Right ventricle myocardium superior (tissue), 1 donor: ENCODE data around the gene ZKSCAN4. TPM values are rescaled to one million over a fixed set of nuclear protein-coding genes. Genes with fewer than 3 reads are reported as not detected.

Source experiments
- ATAC-seq: fragments of 200-7000 bp; cut with Tn5 transposase; one replicate; pipeline ENCODE4 v1.9.1; 2020; ENCODE audit warnings: mild to moderate bottlenecking; ENCODE audit not compliant: poor library complexity
- DNase-seq: peaks from one replicate; pipeline ENCODE4 v3.0.0-alpha.2; 2020
- intact Hi-C: fragments of 100-400 bp; cut with DNase I; formaldehyde crosslinking; loops from one replicate; pipeline ENCODE4 v1.11.2; 2022
- total RNA-seq: library from RNA; stranded (reverse); fragmentation: NEBNext Ultra II Directional; extraction: Animal tissue kit (Norgen Biotek cat#: 25700); gene quantifications from one replicate; pipeline ENCODE4 v1.2.1, GENCODE V29; 2021
- donor health status: DM: no; HTN: yes; CAD: no; lungs with severe emphysema.

Gene ZKSCAN4
- total RNA-seq, 1 donor from 2014 or later = 2.6 TPM

DNA sequence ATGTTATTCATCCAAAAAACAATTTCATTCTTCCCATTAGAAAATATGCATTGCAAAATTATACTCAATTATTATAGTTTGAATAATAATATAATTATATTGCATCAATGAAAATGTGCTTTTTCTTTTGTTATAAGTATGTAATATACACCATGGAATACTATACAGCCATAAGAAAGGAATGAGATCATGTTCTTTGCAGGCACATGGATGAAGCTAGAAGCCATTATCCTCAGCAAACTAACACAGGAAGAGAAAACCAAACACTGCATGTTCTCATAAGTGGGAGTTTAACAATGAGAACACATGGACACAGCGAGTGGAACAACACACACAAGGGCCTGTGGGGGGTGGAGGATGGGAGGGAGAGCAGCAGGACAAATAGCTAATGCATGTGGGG, 5.0 kb upstream of the ZKSCAN4 start:
- ATAC-seq (no peak), DNase-seq (no peak)
- intact Hi-C loops = no loop called here

DNA sequence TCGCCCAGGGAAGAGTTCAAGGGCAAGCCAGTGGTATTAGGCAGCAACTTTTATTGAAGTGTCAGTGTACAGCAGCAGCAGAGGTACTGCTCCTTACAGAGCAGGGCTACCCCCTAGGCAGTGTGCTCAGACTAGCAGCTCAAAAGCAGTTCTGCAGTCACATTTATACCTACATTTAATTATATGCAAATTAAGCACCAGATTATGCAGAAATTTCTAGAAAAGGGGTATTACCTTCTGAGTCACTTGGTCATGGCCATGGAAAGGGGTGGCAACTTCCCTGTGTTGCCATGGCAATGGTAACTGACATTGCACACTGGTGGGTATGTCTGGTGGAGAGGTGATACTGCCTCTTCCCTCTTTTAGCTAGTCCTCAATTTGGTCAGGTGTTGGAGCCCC, 2.1 kb upstream of the ZKSCAN4 start:
- intact Hi-C loops = no loop called here
- ATAC-seq = no peak
- DNase-seq = no peak

DNA sequence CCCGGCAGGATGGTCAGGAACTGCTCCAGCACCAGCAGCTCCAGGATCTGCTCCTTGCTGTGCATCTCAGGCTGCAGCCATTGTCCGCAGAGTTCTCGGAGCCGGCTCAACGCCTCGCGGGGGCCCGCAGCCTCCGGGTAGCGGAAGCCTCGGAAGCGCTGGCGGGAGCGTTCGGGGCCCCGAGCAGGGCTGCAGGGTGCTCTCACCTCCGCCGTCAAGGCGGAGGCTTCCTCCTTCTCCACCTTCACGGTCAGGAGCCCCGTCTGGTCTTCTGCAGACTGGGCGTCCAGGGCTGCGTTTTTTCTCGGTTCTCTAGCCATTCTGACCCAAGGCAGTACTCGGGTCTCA, 434 bp downstream of the ZKSCAN4 start:
- DNase-seq = no peak
- intact Hi-C loops = no loop called here
- peak; percentile 34 for ATAC-seq

DNA sequence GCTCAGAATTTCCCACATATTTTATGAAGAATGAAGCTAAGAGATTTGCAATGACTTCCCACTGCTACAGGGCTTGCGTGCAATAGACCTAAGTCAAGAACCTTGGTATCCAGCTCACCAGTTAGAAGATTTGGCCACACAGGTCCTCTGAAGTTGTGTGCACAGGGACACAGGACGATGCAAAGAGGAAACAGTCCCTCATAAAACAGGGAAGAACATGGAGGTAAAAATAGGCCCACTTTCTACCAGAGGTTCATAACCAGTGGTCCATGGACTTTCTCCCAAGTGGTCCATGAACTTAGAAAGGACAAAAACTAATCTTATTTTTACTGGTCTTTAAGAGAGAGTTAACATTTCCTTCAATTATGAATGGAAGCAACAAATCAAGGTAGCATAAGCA, 1.3 kb downstream of the ZKSCAN4 start:
- DNase-seq = no peak

DNA sequence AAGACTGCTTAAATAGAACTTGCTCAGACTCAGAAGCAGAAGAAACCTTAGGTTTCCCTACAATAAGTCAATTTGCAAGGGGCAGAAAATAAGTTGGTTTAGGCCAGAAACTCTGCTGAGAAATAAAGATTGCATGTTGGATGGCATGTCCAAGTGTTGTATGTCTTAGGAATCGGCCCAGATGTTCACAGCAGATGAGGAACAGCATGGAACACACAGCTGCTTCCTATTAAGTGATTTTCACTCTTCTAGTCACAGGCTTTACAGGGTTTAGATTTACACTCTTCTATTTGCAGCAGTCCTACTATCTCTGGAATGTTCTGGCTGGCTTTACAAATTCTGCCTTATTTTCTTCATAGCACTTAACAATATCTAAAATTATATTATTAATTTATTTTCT, 3.2 kb downstream of the ZKSCAN4 start:
- no peak for DNase-seq
- ATAC-seq = no peak
- intact Hi-C loops = no loop called here

More for the DNA sequence above, 1.3 kb downstream of the ZKSCAN4 start:
- intact Hi-C loops = no loop called here
- ATAC-seq = no peak

DNA sequence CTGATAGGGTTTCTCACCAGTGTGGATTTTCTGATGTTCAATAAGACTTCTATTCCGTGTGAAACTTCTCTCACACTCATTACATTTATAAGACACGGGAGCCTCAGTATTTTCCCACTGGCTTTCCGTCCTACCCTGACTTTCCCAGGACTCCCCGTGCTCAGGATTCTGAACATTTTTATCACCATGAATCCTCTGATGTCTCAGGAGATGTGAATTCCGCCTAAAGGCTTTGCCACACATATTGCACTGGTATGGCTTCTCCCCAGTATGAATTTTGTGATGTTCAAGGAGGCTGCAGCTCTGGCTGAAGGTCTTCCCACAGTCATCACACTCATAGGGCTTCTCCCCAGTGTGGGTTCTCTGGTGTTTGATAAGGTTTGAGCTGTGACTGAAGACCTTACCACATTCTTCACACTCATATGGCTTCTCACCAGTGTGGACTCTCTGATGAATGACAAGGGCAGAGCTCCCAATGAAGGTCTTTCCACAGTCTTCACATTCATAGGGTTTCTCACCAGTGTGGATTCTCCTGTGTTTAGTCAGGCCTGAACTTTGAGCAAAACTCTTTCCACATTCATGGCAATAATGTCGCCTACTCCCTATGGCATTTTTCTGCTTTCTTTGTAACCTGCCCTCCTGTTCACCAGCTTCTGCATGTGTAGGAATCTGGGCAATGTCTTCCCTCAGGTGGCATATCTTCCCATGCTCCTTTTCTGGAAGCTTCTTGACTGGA, 6.7 kb downstream of the ZKSCAN4 start:
- no peak for ATAC-seq
- intact Hi-C loops = no loop called here
- DNase-seq = no peak

DNA sequence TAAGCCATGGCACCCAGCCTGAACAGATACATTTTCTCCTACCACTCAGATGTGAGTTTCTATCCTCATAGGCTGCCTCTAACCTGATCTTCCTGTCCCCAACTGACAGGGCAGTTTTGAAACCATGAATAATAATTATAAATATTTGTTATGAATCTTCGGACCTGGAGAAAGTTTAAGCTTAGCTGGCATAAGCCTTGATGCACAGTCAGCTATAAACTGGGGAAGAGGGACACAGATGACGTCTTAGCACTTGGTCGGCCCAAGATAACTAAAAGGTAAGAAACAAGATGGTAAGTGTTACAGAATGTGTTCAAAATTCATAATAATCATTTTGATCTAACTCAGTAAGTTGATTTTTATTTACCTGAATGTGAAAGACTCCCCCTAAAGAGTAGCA, 8.1 kb downstream of the ZKSCAN4 start:
- DNase-seq (no peak), ATAC-seq (no peak)
- intact Hi-C loops = no loop called here

DNA sequence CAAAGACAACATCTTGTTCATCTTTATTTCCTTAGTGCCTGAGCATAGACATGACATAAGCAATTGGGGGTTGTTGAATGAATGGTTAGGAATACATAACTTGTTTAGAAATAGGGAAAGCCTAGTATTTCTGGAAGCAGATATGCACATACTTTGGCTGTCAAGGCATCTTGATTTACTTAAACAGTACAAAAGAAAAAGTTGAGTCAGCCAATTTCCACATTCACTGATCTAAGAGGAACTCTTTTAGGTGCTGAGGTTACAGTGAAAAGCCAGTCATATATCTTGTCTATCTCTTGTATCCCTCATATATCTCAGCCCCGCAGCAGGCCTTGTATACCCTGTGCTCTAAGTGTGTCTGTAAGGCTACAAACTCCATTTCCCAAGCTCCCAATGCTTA, 11.6 kb downstream of the ZKSCAN4 start:
- intact Hi-C loops = no loop called here
- no peak for DNase-seq

DNA sequence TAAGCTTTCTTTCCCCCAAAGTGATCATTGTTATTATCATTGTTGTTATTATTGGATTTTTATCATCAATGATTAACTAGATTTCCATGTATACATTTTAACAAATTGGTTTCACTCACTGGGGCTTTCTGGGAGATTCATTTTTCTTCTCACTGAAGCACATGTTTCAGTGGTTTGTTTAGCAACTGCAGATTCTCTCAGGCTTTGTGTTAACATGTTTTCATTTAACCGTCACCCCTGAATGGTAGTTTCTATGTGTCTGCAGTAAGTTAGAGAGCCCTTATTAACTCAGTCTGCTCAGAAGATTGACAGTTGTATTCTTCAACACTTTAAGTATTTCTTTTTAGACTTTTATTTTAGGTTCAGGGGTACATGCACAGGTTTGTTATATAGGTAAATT, 12.4 kb downstream of the ZKSCAN4 start:
- ATAC-seq = no peak
- intact Hi-C loops = no loop called here
- DNase-seq = no peak

More for the DNA sequence above, 11.6 kb downstream of the ZKSCAN4 start:
- ATAC-seq = no peak

DNA sequence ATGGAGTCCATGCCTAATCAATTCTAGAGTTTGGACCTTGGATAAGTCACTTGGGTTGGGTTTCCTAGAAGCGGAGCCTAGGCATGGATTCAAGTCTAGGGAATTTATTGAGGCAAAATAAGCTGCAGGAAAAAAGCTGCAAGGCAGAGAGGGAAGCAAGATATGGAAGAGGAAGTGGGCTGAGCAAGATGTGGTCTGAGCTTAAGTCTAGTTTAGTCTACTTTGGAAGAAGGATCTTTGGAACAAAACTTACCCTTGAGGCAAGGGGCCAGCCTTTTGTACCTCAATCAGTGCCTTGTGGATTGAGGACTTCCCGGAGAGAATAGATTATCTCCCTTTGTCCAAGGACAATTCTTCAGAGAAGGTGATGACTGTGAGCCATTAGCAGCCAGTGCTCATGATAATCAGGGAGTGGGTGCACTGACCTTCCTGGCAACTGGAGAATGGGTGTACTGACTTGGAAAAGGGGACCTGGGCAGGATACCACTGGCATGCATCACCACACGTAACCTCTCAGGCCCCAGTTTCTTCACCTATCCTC, 16.1 kb downstream of the ZKSCAN4 start:
- intact Hi-C loops = no loop called here
- ATAC-seq = no peak
- DNase-seq = no peak

DNA sequence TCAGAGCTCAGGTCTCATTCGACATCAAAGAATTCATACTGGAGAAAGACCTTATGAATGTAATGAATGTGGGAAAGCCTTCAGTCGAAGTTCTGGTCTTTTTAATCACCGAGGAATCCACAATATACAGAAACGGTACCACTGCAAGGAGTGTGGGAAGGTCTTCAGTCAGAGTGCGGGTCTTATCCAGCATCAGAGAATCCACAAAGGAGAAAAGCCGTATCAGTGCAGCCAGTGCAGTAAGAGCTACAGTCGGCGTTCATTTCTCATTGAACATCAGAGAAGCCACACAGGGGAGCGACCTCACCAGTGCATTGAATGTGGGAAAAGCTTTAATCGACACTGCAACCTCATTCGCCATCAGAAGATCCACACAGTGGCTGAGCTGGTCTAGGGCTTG, 19.3 kb downstream of the ZKSCAN4 start:
- ATAC-seq (no peak), DNase-seq (no peak)
- intact Hi-C loops = no loop called here

DNA sequence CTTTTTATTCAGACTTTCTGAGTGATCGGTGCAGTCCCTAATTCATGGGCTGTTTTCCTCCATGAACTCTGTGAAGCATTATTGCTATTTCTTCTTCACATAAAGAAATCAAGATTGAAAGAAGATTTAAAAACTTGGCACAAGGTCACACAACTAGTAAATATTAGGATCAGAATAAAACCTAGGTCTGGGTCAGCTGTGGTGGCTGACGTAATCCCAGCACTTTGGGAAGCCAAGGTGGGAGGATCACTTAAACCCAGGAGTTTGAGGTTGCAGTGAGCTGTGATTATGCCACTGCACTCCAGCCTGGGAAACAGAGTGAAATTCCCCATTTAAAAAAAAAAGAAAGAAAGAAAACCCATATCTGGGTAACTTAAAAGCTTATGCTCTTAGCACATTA, 25.6 kb downstream of the ZKSCAN4 start:
- intact Hi-C loops = loop anchor here (5.0 to 10.0 kb wide), 2 partner anchors 94 to 128 kb away; no protein-coding TSS in a partner anchor
- ATAC-seq (no peak), DNase-seq (no peak)

DNA sequence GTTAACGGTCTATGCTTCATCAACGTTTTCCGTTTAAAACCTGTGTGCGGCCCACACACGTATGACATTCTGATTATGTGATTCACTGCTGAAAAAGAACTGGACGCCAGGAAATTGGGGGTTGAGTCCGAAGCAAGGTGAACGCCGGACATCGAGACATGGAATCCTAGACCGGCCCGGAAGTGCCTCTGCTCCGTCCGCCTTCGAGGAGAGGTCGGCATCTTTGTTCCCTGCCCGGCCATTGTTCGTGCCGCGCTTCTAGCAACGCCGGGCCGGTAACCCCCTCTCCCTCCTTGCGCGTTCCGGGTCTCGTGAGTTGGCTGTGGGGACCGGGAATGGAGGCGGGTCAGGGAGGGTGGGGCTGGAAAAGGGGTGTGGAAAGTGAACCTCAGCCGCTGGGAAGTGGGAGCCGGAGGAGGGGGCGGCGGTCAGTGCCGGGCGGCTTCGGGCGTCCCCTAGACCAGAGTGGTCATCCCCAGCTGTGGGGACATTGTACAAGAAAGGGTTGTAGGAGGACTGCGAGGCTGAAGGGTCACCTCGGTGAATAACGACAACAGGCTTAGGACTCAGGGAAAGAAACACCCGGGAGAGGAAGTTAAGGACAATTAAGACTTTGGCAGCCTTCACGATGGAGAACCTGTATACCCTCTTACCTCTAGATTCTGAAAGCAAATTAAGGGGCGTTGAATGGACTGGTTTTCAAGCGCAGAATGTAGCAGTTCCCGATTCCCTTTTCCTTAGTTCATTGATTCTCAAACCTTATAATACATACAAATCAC, 26.8 kb downstream of the ZKSCAN4 start, which contains the start of gene ZSCAN9:
Gene ZSCAN9 (plus strand): TSS at position 220 of the 779 bp plus-strand sequence. CDS start 1,810 bp downstream, outside the sequence.
- intact Hi-C loops = loop anchor here (5.0 to 10.0 kb wide), 2 partner anchors 93 to 130 kb away; no protein-coding TSS in a partner anchor

DNA sequence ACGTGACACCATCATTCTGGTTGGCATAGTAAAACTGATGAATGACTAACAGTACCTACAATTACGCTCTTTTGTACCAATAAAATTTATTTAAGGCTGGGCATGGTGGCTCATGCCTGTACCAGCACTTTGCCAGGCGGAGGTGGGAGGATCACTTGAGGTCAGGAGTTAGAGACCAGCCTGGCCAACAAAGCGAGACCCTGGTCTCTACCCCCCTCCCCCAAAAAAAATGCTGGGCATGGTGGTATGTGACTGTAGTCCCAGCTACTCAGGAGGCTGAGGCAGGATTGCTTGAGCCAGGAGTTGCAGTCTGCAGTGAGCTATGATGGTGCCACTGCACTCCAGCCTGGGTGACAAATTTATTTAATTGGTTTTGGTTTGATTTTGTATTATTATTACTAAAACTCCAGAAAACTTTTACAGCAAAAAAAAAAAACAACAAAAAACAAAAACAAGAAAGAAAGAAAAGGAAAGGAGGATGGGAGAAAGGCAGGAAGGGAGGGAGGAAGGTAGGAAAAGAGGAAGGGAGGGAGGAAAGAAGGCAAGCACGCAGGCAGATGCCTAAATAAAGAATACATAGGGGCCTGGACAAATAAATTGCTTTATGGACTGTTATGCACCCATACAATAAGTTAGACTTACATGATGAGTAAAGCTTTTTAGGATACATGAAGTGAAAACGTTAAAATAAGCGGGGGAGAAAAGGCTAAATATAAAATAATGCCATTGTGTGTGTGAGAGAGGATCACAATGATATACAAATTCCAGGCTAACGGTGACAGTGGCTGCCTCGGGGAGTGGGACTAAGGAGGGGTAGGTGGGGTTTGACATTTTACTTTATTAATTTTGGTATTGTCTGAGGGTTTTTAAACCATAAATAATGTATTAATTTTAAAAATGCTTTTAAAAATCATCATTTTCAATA, 27.7 kb downstream of the ZKSCAN4 start:
- ATAC-seq (no peak), DNase-seq (no peak)
- intact Hi-C loops = loop anchor here (5.0 to 10.0 kb wide), 2 partner anchors 92 to 130 kb away; no protein-coding TSS in a partner anchor

More for the DNA sequence above, 26.8 kb downstream of the ZKSCAN4 start, which contains the start of gene ZSCAN9:
- peak; percentile 98 for ATAC-seq
- DNase-seq = peak; percentile 91

DNA sequence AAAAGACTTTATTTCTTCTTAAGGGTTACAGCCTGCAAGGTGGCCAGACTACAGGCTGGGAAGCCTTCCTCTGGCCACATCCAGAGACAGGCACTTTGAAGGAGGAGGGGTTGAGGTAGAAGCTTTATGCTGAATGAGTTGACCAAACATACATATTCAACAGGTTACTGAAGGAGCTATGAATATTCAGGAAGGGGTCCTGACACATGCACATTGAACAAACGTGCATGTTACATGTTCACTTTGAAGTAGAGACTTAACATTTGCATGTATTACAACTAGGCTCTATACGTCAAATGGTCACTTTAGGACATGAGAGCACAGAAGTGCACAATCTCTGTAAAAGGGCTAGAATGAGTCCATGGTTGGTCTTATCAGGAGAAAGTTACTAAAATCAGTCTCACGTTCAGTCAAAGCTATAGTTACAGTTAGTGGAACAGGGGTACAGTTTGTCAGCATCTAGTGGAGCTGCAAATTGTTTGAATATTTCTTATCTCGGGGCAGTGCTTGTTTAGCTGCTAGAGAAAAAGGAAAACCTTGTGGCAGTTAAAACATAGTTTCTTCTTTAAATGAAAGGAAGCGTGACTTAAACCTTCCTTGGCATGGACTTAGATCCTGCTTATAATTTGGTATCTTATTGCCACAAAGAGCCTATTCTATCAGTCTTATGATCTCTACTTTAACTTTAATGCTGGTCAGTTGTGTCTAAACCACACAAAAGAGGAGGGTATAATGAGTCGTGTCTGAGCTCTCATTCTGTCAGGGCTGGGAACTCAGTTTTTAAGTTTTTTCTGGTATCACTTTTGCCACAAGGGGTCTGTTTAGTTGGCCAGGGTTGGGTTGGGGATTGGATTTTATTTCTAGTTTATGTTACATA, 31.6 kb downstream of the ZKSCAN4 start:
- ATAC-seq = no peak
- intact Hi-C loops = loop anchor here (10.0 kb wide), 1 partner anchor 134 kb away; no protein-coding TSS in a partner anchor
- DNase-seq = no peak

DNA sequence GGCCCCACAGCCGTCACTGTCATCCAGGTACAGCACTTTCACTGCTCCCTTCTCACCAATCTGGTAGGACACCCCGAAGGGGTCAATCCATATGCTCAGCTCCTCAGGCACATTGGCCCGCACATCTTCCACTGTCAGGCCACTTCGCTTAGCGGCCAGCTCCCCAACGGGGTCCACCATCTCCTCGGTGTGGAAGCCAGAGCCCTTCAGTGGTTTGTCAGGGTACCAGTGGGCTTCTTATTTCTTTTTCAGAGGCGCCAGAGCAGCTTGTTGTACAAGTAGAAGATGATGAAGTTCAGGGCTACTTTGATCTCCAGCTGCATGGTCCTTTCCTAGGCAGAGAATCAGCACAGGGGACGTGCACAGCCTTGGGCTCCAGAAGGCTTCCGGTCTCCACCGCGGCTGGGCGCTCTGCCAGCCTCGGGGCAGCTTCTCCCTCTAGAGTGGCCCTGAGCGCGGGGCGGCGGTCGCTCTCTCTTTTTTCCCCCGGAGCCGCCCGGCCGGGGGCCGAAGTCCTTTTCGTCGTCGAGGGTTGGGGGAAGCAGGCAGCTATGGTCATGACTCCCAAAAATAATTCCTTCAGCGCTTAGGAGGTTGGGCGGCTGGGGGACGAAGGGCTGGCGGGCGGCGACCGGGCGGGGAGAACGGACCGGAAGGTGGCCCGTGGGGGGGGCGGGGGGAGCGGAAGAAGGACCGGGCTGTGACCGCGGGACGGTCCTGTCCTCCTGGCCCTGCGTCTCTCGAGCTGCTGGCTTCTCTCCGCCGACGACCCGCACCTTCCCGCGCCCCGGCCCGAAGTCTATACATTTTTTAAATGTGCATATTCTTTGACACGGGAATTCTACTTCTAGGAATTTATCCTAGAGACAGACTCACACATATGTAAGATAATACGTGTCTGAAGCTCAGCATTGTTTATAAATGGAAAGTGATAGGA, 33.5 kb downstream of the ZKSCAN4 start:
- intact Hi-C loops = no loop called here
- ATAC-seq (peak; percentile 97), DNase-seq (peak; percentile 91)

DNA sequence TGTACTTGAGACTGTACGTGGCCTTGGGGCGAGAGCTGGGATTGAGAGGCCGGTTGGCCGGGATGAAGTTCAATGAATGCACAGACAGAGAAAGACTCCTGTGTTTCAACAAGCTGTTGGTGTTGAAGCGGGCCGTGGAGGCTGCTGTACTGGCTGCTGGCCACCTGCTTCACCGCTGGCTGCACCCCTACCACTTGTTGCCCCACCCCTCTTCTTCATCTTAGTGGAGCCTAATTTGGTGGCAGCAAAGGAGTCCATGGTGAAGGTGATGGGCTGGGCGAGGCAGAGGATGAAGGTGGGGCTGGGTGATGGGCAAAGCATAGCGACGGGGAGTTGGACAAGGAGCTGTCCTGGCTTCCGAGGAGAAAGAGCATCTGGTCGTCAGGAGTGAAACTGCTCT, 34.2 kb downstream of the ZKSCAN4 start:
- intact Hi-C loops = no loop called here
- ATAC-seq (no peak), DNase-seq (no peak)
